HG03064 (cell line): Measurements from ENCODE around the gene WDR5B.
"Not testable (repeated sequence)": the region's sequence is repeated elsewhere in the genome, so short reads cannot be mapped to it uniquely, and the experiment has no call there.

ENCODE experiments used
- ATAC-seq: cut with Tn5 transposase; IDR thresholded peaks from one replicate; pipeline ENCODE4 v1.9.1; 2021; ENCODE audit warnings: low read depth; ENCODE audit not compliant: unreplicated experiment

WDR5B gene

DNA sequence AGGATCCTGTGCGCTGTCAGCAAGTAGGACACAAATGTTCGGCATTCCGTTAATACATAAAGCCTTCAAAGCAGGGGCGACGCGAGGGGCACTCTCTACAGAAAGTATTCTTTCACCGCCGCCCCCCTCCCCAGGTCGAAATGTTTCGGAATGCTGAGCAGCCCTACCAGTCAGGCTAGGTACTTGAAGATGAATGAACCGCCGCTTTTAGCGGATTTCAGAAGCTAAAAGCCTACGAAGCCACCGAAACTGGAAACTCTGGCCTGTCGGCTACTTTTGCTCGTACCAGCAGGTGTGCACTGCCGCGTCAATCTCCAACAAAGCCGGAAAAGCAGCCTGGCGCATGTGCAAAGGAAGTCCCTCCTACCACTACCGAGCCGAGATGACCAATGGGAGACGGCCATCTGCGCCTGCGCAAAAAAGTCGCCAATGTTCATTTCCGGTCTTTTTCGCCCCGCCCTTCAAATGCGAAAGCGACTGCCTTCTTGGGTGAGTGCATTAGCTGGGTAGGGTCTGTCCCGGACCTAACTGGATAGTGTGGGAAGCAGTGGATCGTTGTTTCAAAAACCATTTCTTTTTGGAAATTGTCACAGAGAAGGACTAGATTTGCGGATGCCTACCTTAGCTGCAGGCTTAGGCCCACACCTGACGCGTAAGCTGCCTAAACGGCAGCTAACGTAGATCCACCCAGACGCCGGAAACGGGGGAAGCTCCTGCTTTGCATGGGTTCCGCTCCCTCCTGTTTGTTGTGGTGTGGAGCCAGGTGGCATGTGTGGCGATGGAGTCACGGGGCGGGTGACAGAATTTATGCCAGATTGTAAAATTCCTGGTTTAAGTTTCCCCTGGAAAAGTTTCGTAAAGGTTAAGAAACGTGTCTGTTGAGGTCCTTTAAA lies at the start of gene WDR5B:
Gene WDR5B, minus strand, starts transcription at position 301 of the 893 bp plus-strand sequence. CDS start 534 bp downstream, outside the sequence.
- peak; percentile 85 for ATAC-seq

DNA sequence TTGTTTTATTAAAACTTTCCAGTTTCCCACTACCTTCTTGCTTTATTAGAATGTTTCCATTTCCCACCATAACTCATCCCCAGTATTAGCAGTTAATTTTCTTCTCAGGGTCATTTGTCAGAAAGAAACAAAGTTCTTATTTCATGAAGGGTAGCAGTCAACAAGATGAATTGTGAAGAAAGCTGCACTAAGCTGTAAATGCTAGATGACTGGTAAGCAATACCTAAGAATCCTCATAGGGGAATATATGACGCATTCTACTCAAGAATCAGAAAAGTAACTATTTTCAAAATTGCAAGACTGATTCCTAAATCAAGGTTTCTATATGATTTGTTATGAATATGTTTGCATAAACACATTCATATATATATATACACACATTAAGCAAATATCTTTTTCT lies 48.8 kb upstream of the WDR5B start:
- ATAC-seq = no peak

DNA sequence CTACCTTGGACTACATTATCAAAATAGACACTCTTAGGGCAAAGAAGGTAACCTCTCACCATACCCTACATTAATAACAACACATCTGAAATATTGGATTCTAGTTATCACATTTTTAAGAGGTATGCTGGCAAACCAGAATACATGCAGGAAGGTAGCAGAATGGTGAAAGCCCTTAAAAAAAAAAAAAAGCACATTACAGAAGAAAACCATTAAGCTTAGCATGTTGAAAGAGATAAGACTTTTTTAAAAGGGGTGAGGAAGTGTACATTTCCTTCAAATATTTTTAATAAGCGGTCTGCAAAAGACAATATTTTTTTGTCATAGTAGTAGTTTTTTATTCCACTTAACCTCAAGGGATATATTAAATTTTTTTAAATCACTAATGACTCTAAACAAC lies 46.5 kb upstream of the WDR5B start:
- ATAC-seq = no peak

DNA sequence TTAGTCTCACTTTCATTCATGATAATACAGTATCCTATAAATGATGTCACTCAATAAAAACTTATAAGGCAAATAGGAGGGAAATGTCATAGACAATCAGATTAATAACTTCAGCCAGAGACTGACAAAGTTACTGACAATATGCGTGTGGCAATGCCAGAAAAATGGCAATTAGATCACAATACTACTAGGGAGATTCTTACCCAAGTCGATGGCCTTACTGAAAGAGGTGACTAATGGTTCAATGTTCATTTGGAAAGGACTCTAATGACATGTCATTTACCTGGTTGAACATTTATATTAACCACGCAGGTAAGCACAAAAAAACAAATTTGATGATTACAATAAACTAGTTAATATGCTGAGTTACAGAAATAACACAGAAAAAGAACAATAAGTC lies 45.9 kb upstream of the WDR5B start:
- ATAC-seq = no peak

DNA sequence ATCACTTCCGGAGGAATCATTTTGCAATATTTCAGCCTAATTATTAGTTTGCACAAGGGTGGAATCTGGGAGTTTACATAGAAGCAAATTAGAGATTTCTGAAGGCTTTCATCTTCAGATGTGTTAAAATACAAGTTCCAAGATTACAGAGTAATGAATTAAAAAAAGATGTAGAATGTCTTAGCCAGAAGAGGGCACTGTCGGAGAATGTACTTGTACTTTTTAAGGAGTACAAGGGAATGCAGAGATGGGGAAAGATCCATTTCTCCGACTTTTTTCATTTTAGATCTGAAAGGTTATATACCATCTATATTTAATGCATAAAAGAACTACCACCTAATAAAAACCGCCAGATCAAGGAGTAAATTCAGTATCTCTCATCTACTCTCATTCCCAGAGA lies 43.1 kb upstream of the WDR5B start:
- ATAC-seq = no peak

DNA sequence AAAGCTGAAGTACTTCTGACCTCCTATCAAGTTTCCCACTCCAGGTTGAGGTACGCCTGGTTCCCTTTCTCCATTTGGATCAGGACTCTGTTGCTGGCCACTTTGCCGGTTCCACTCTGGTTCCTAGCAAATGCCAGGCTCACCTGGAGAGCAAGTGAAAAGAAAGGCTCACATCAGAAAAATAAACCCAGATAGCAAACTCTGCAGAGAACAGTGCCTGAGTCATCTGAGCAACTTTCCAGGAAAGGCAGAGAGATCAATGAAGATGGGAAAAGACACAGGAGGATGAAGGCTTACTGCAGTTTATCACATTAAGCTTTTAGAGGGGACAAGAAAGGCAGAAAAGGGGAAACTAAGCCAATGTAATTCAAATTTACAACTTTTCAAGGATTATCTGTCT lies 41.8 kb upstream of the WDR5B start:
- ATAC-seq = no peak

DNA sequence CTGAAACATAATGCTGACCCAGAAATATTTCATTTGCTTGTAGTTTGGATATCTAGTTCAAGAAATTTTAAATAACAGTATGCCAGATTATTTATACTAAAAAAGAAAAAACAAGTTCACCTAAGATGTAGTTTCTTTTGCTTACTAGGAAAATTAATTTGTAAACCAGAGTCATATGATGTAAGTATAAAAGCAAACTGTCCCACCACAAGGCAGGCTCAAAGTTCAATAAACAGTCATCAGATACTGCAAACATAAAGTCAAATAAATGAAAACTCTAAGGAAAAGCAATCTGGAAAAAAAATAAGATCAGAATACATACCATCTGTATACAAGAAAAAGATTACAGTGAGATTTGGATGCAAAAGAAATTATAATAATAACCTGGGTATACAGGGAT lies 40.2 kb upstream of the WDR5B start:
- ATAC-seq = no peak

DNA sequence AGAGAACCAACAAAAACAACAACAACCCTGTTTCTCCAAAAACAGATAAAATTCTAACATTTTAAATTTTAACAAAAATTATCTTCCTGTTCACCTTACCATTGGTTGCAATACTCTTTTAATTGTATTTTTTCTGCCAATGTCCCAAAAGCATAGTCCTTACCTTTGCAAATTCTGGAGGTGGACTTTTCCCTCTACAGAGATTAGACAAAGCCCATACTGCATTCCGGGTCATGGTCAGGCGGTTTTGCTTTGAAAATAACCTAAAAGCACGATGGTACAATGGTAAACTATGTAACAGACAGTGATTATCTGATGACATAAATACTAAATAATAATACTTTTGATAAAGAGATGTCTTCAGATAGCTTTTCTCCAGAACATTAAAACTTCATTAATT lies 35.5 kb upstream of the WDR5B start:
- no peak for ATAC-seq

DNA sequence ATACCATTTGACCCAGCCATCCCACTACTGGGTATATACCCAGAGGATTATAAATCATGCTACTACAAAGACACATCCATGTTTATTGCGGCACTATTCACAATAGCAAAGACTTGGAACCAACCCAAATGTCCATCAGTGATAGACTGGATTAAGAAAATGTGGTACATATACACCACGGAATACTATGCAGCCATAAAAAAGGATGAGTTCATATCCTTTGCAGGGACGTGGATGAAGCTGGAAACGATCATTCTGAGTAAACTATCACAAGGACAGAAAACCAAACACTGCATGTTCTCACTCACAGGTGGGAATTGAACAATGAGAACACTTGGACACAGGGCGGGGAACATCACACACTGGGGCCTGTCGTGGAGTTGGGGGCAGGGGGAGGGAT lies 32.4 kb upstream of the WDR5B start:
- not testable (repeated sequence) for ATAC-seq

DNA sequence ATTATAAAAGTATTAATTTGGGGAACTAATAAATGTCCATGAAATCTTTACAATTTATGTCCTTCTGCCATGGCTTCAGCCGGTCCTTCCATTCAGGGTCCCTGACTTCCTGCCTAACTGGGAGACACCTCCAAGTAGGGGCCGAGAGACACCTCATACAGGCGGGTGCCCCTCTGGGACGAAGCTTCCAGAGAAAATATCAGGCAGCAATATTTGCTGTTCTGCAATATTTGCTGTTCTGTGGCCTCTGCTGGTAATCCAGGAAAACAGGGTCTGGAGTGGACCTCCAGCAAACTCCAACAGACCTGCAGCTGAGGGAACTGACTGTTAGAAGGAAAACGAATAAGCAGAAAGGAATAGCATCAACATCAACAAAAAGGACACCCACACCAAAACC lies 28.6 kb upstream of the WDR5B start:
- not testable (repeated sequence) for ATAC-seq

DNA sequence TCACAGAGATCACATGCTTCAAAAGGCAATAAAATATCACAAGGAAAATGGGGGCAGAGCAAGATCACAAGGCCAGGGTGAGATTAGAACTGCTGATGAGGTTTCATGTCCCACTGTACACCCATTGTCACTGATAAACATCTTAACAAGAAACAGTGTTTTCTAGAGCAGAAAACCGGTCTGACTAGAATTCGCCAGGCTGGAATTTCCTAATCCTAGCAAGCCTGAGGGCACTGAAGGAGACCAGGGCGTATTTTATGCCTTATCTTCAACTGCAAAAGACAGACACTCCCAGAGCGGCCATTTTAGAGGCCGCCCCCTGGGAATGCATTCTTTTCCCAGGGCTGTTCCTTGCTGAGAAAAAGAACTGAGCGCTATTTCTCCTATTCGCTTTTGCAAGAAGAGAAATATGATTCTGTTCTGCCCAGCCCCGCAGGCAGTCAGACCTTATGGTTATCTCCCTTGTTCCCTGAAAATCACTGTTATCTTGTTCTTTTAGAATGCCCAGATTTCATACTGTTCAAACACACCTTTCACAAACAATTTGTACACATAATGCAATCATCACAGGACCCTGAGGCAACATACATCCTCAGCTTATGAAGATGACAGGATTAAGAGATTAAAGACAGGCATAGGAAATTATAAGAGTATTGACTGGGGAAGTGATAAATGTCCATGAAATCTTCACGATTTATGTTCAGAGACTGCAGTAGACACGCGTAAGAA lies 28.1 kb upstream of the WDR5B start:
- ATAC-seq = not testable (repeated sequence)

DNA sequence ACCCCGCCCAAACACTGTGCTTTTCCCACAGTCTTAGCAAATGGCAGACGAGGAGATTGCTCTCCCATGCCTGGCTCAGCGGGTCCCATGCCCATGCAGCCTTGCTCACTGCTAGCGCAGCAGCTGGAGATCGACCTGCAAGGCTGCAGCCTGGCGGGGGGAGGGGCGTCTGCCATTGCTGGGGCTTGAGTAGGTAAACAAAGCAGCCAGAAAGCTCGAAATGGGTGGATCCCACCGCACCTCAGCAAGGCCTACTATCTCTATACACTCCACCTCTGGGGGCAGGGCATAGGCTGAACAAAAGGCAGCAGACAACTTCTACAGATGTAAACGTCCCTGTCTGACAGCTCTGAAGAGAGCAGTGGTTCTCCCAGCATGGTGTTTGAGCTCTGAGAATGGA lies 27.2 kb upstream of the WDR5B start:
- no peak for ATAC-seq

DNA sequence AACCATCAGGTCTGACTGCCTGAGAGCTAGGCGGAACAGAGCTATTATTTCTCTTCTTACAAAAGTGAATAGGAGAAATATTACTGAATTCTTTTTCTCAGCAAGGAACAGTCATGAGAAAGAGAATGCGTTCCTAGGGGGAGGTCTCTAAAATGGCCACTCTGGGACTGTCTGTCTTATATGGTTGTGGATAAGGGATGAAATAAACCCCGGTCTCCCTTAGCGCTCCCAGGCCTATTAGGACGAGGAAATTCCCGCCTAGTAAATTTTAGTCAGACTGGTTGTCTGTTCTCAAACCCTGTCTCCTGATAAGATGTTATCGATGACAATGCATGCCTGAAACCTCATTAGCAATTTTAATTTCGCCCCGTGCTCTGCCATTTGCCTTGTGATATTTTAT lies 20.1 kb upstream of the WDR5B start:
- no peak for ATAC-seq

DNA sequence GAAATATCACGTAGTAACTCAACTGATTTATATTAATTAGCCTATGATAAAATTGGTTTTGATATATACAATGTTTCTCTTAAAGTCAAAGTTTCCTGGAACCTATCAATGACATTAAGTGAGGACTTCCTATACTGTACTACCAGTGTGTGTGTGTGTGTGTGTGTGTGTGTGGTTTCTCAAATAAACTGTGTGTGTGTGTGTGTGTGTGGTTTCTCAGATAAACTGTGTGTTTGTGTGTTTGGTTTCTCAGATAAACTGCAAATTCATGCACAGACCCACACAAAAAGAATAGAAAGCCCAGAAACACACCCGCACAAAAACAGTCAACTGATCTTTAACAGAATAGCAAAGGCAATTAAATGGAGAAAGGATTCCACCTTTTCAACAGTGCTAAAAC lies 14.5 kb upstream of the WDR5B start:
- no peak for ATAC-seq

DNA sequence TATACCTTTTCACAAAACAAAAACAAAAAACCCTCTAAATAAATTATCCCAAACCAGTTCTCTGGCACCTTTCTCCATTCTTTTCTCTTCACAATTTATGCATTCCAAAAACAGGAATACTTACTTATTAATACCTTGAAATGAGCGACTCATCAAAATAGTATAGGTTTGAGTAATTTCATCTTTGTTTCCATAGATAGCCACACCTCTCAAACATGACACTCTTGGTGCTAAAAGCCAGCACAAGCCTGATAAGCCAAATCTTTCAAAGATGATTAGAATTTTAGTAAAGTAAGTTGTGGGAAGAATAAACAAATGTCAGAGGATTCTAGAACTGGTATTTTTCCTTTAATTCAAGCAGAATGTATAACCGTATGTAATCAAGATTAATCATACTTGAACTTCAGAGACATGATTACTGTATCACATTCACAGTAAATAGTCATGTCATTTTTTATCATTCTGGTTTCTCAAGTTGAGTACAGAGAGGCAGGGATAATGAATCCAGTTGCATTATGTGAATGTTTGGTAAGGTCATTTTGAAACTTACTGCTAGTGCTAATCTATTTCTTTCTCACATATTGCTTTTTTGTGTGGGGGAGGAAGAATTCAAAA lies 12.1 kb upstream of the WDR5B start:
- no peak for ATAC-seq

DNA sequence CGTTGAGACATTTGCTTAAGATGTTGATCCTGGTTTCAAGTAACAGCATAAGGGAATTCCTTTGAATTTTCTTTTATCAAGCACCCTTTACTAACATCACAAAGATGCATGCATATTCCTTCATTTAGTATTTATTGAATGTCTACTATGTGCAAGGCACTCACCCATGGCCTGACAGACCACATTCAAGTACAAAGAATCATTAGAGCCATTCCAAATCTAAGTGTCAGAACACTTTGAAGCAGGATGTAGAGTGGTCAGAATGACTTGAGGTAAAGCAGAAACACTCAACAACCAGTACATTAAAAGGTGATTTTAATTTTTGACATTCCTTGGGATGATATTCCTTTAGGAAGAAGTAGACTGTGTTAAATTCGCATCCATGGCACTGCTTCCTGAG lies 6.0 kb upstream of the WDR5B start:
- no peak for ATAC-seq

DNA sequence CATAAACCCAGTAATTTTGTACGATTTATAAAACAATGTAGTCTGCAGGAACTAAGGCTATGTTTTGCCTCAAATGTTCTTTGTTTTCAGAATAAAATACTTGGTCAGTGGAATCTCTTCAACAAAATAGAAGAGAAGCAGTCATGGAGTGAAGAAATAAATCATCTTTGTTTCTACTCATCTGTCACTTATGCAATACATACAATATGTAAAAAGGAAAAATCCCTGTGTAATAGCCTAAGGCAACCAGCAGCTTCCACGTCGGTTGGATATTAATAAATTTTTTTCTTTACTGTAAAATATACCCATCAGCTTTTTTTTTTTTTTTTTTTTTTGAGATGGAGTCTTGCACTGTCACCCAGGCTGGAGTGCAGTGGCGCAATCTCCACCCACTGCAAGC lies 5.2 kb upstream of the WDR5B start:
- no peak for ATAC-seq

DNA sequence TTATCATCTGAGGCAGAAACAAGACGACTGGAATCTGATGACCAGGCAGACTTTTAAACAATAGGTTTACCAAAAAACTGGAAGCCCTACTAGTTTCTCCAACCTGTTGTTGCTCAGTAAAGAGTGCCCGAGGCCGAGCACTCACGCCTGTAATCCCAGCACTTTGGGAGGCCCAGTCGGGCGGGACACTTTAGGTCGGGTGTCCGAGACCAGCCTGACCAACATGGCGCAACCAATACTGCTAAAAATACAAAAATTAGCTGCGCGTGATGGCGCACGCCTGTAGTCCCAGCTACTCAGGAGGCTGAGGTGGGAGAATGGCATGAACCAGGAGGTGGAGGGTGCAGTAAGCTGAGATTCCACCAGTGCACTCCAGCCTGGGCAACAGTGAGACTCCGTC lies 1.1 kb upstream of the WDR5B start:
- ATAC-seq = no peak

DNA sequence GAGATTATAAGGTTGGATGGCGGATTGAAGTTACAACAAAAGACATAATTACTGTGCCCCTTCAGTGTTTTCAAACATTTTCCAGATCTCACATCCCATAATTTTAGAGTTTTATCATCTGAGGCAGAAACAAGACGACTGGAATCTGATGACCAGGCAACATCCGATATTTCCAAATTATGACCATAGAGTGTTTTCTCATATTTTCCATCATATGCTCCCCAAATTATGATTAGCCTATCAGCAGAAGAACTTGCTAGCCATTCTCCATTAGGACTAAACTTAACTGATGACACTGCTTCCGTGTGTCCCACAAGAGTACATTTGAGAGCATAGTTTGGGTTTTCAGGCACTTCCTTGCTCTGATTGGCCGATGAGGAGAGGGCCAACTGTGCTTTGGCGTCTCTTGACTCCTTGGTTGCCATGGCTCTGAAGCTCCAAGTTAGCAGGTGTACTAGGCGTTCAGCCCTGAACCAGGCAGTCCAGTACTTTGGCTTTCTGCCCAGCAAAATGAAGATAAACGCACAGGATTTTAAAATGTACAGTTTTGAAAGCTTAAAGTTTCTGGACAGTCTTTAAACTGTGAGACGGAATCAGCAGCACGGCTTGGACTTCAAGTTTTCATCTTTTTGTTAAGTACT lies 638 bp downstream of the WDR5B start:
- peak; percentile 40 for ATAC-seq

DNA sequence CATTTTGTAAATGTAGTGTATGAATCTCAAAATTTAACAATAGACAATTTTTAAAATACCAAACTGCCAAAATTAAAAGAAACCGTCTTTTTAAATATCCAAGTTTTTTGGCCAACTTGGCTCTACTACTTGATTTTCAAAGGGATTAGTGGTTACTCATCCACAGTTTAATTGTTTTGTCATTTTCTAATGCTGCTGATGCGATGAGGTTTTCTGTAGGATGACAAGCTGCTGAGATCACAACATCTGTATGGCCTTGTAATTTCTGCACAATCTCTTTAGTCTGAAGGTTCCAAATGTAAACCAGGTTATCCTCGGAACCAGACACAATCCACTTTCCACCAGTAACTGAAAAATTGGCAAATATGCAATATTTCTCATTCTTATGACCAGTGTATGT lies 1.5 kb downstream of the WDR5B start:
- no peak for ATAC-seq

DNA sequence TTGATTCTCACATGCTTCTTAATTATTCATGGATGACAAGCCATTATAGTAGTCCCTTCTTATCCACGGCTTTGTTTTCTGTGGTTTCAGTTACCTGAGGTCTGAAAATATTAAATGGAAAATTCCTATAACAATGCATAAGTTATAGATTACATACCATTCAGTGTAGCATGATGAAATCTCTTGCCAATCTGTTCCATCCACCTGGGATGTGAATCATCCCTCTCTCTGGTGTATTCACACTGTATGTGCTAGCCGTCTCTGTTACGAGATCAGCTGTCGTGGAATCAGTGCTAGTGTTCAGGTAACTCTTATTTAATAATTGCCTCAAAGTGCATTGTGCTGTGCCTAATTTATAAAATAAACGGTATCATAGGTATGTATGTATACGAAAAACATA lies 5.2 kb downstream of the WDR5B start:
- ATAC-seq = no peak
